ENCODE measurements around the gene DCTN4.
"Not testable (repeated sequence)": the region's sequence is repeated elsewhere in the genome, so short reads cannot be mapped to it uniquely, and the experiment has no call there.

DCTN4 gene

DNA sequence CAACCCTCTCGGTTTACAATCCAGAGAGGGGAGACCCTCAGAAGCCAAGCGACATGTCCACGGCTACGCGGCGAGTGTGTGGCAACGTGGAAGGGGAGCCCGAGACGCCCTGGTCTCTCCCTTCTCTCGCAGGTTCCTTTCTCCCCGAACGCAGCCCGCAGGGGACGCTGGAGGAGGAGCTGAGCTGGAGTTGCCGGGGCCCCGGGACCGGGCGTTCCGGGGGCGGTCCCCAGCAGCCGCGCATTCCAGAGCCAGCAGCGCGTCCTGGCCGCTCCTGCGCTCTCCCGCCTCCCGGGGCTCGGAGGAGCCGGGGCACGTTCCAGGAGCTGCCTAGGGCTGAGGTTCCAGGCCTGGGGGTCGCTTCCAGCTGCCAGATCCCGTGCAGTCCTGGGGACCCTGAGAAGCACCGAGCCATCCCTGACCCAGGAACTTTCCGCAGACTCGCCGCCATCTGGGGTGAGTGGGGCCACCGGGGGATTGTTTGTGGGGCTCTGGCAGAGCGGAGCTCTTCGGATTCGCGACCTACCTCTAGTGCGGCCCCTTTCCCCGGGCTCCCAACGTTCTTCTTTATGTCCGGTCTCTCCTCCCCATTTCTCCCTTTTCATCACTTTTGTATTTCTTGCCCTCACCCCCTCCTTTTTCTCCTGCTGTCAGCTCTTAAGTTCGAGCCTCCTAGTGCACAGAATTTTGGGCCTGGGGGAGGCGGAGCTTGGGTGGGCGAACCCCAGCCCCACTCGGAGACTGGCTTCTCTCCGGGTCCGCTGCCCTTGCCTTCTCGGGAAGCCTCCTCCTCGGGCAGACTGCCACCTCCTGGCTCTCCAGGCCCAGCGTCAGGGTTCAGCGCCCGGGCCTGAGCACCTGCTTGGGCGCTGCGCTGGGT is 19.9 kb upstream of the DCTN4 start, which contains the start of gene SMIM3:
Gene SMIM3 (plus strand): TSS at position 241 of the 880 bp plus-strand sequence. CDS start 16,684 bp downstream, outside the sequence.
- peak; percentile 56 for DNase-seq (ENCODE audit: low read depth)

DNA sequence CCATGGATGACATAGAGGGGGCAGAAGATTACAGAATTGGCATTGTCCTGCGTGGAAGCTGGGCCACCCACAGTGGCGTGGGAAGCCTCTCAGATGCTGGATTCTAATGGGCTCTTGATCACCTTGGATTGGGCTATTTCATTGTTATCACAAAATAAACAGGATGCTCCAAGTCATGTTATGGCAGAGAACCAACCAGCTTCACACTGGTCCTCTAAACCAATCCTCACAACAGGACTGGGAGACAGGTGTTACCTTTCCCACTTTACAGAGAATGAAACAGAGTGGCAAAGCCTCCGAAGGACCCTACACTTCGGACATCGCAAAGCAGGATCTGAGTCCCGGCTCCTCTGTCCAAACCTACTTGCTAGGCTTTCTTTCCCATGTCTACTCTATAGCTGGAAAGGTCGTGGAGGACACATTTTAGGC is 19.3 kb upstream of the DCTN4 start:
- DNase-seq (ENCODE audit: low read depth), result no peak

DNA sequence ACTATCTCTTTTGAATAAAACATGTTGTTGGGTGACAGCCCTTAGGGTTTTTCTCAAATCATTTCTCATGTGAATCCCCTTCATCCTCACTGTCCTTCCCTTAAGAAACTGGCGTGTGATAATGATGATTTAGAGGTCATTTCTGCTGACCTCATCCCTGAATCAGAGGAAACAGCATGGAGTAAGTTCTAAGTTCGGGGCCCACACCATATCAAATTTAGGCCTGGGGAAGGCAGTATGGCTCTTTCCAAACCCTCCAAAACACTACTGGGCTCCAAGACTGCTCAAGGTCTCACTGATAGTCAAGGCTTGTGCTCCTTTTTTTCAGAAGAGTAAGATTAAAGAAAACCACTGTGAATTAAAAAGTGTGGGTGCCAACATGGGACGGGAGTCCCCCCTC is 18.9 kb upstream of the DCTN4 start:
- DNase-seq (ENCODE audit: low read depth), result no peak

DNA sequence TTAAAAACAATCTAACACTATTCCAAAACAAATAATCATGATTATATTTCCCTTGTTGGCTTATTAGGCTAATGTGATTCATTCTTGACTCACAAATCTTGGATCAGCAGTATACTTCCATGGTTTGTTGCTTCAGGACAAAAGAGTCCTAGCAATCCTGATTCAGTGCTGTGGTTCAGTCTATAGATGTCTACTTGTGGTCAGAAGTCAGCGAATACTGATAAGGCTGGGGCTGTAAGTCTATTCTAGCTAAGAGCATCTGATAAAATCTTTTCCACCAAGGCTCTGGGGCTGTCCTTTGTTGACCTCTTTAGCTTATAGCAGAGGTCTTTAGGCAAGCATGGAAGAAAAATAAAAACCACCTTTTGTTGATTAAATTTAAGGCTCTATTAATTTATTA is 15.3 kb upstream of the DCTN4 start:
- peak; percentile 54 for DNase-seq (ENCODE audit: low read depth)

DNA sequence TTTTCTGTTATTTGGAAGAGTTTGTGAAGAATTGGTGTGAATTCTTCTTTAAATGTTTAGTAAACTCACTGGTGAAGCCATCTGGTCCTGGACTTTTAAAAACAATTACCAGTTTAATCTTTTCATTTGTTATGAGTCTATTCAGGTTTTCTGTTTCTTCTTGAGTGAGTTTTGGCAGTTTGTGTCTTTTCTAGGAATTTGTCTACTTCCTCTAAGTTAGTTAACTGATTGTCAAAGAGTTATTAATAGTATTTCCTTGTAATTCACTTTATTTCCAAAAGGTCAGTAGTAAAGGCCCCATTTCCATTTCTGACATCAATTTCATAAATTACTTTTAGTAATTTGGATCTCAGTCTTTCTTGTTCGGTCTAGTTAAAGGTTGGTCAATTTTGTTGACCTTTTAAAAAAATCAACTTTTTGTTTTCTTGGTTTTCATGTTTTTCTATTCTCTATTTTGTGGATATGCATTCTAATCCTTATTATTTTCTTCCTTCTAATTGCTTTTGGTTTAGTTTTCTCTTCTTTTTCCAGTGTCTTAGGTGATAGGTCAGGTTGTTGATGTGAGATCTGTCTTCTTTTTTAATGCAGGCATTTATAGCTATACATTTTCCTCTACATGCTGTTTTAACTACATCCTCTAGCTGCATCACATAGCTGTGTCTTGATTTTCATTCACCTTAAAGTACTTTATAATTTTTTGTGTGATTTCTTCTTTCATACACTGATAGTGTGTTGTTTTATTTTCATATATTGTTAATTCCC is 12.4 kb upstream of the DCTN4 start:
- DNase-seq (ENCODE audit: low read depth), result no peak

DNA sequence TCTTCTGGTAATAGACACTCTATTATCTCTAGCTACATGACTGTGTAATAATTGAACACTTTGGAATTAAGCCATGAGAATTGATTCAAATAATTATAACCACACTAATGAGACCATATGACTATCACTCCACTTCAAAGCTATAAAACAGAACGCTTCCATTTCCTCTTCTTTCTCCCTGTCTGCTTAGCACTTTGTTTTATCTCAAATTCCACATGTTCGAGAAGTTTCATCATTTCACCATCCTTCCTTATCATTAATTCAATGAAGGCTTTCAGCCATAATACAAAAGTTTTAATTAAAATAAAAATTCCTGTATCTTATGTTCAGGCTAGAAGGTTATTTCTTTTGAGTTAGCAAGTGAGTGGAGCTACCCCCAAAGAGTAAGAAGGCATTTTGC is 7.4 kb upstream of the DCTN4 start:
- DNase-seq (ENCODE audit: low read depth), result no peak

DNA sequence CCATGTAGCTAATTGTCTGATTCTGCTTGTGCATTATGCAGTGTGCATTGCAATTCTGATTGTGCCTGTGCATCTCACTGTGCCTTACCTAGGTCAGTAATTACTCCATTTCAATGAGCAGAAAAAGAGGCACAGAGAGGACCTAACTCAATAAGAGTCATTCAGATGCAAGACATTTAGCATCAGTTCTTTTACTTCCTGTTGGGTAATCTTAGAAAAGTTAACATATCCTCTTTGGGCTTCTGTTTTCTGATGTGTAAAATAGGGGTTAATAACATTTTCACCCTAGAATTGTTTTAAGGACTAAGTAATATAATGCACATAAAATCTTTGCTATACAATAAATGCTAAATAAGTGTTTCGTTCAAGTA is 7.0 kb upstream of the DCTN4 start:
- no peak for DNase-seq (ENCODE audit: low read depth)

DNA sequence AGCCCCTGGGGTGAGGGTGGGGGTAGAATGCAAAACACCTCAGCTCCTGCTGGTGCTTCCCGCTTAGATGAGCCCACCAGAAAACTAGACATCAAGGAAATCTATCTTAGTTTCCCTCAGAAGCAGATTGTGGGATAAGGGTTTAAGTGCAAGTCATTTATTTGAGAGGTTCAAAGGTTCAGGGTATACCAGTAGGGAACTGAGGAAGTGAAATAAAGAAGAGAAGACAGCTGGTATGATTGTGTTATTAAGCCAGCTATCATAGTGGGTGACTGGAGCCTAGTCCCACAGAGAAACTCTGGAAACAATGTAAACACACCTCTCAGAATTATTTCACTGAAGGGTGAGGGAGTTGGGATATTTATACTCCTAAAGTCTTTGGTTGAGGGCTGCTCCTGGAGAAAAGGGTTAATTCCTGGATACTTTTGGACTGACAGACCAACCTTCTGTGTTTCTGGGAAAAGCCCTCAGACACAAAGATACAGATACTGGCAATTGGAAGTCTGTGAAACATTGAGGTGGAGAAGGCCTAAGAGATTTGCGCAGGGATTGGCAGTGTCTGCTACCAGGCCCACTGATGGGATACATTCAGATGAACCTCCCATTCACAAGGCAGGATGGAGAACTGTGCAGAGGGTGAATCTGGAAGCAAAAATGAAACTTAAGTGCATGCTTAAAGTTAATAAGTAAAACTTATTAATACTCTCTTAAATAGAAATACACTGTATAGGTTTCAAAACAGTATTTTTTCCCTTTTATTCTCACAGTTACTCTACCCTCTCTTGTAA is 6.4 kb upstream of the DCTN4 start:
- DNase-seq (ENCODE audit: low read depth), result no peak

DNA sequence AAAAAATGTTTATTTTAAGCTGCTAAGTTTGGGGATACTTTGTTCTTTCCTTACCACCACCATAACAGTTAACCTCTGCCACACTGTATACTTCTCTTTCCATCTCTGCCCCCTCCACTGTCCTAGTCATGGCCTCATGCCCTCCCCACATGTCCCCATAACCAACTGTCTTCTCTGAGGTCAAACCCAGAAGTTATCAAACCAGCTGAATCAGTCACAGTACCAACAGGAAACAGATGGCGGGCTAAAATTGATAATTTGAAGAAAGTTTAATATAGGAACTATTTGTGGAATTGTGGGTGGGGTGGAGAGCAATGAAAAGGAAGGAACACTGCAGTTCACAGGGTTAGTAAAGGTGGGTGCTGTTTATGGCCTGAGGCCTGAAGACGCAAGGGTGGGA is 5.7 kb upstream of the DCTN4 start:
- DNase-seq (ENCODE audit: low read depth), result peak; percentile 70

DNA sequence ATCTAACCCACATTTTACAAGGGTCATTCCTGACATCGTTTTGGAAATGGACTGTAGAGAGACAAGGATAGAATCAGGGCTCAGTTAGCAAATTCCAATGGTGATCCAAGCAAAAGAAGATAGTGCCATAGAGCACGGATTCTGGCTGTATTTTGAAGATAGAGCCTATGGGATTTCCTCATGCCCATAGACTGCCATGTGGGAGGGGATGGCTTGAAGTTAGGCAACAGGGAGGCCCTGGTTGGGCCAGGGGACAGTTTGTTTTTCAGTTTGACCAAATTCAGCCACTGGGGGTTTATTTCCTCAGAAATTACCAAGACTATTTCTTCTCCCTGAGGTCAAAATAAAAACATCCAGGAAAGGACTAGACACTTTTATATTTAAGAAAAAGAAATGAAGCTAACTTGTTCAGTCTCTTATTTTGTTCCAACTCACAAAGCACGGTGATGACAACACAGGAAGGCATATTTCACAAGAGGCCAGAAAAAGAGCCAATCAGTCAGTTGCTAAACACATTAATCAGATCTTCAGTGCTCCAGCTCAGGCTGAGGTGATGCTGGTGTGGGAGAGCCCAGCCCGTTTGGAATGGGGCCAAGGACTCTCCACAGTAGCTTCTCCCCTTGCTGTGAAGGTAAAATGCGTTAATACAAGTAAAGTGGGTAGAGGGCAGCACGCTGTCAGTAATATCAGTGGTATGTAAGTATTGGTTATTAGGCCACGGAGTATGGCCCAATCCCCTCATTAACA is 4.4 kb upstream of the DCTN4 start:
- peak; percentile 71 for DNase-seq (ENCODE audit: low read depth)

DNA sequence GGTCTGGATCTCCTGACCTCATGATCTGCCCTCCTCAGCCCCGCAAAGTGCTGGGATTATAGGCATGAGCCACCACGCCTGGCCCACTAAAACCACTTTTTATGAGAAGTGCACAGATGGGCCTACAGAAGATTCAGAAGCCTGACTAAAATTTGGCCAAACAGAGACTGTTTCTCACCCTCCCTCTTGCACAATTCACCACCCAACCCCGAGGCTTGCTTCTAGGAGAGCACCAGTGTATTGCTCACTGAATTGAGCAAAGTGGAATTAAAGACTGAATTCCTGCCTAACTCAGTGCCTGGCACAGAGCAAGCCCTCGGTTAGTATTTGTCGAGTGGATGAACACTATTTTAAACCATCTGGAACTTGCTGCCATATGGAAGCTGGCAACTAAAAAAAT is 3.4 kb upstream of the DCTN4 start:
- DNase-seq (ENCODE audit: low read depth), result no peak

DNA sequence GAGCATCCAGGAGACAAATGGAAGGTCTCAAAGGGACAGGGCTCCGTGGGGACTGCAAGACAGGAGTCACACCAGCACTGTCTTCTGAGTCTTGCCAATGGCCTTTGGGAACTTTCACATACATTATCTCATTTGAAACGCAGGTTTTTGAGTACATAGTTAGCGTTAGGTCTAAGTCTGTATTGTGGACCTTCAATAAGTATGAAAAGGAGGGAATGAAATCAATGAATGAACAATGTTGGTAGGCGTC is 442 bp upstream of the DCTN4 start:
- no peak for DNase-seq (ENCODE audit: low read depth)

DNA sequence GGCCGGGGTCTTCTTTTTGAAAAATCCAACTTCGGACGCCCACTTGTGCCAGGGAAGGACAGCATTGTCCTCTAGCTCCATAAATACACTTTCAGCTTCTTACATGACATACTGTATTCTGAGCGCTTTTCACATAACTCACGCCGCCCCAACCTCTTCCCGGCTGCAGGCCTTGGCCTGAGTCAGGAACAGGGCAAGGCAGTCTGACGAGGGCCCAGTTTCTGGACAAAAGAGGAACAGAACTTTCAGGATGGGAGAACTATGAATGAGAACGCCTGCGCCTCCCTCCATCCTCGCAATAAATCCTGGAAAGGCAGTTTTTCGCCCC is 650 bp downstream of the DCTN4 start:
- DNase-seq (ENCODE audit: low read depth), result no peak

DNA sequence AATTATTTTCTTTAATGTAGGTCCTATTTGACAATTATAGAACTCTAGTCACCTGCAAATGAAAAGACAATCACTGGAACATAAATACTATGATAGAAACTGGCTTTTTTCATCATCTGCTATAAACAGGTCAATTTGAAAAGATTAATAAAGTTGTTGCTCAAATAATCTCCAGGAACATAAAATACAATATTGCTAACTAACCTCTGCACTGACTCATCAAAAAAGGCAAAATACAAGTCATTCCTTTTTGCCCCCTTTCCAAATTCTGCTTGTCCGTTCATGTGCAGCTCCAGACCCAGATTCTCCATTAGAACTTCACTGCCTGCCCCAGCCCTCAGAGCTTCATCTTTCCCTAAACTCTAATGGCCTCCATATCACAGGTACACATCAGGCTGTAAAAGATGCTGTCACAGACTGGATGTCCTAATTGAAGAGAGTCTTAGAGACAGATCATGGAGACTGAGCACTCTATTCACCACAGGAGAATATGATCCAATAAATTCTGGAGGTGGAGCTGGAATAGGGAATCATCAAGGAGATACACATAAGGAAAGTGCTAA is 1.6 kb downstream of the DCTN4 start:
- DNase-seq (ENCODE audit: low read depth), result no peak

DNA sequence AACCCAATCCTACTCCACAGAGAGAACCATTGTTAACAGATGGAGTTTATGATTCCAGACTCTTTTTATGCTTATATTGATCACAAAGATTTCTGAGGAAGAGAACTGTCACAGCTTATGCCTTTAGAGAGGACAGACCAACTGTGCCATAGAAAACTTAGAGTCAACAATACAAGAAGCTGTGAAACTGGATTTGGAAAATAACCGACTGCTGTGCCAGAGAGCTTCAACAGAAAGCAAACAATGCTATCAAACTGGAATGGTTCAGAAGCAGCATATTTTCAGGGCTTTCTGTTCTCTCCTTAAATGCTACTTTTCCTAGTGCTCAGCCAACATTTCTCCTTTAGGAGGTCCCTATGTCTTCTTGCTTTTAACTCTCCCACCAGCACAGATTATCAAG is 5.0 kb downstream of the DCTN4 start:
- no peak for DNase-seq (ENCODE audit: low read depth)

DNA sequence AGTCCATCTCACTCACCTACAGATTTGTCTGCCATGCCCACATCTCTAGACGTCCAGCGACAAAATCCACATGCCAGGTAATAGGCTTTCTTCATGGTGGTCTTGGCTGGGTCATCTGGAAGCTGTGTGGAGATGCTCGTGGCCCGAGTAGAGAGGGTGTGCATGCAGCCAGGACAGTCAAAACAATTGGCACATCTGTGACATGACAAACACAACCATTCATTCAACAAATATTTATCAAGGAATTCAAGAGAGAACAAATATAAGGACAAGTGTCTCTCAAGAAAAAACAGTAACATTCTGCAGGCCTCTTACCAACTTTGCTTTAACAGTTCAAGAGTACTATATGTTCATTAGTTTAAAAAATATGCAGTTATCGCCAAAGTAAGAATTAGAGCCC is 5.4 kb downstream of the DCTN4 start:
- no peak for DNase-seq (ENCODE audit: low read depth)

DNA sequence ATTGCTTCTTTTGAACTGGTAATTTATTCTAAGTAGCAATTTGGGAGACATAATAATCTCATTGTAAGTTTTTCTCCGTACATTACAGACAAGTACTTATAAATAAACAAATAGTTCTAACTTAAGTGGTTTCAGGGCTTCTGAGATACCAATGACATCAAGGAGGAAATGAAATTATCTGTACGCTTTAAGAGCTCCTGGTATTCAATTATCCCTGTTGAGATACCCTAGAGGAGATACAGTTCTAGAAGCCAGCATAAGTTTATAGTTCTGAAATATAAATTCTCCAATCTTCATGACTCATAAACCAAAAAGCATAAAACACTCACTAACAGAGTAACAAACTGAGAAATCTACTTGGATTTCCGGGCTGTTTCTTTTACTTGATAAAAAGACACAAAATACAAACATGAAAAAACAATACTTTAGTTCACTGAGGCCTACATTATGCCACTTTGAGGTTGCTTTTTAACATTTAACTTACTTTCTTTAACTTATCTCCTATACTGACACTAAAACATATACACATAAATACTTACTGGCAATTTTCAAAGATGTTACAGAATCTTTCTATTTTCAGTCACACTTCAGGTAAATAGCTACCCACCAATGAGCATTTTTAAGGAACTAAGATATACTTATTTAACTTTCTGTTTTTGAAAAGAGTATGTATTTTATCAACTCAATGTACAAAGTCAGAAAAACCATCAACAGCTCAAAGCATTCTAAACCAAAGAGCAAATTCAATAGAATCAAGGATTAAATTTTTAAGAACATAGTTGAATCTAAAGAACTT is 7.5 kb downstream of the DCTN4 start:
- no peak for DNase-seq (ENCODE audit: low read depth)

DNA sequence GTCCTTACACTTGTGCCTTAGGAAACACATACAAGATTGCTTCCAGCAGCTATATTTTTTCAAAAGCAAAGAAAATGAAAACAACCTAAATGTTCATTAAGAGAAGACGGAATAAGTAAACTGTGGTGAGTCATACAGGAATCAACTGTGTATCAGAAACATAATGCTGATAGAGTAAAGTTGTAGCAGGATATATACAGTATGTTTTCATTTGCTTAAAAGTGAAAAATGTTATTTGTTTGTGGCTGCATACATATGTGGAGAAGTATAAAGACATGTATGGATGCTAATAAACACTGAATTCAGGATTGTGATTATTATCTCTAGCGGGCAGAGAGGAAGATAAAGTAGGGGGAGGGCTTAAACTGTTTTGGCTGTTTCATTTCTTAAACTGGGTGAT is 8.3 kb downstream of the DCTN4 start:
- DNase-seq (ENCODE audit: low read depth), result no peak

DNA sequence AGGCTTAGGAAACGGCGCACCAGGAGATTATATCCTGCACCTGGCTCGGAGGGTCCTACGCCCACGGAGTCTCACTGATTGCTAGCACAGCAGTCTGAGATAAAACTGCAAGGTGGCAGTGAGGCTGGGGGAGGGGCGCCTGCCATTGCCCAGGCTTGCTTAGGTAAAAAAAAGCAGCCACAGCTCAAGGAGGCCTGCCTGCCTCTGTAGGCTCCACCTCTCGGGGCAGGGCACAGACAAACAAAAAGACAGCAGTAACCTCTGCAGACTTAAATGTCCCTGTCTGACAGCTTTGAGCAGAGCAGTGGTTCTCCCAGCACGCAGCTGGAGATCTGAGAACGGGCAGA is 15.7 kb downstream of the DCTN4 start:
- DNase-seq (ENCODE audit: low read depth), result not testable (repeated sequence)

DNA sequence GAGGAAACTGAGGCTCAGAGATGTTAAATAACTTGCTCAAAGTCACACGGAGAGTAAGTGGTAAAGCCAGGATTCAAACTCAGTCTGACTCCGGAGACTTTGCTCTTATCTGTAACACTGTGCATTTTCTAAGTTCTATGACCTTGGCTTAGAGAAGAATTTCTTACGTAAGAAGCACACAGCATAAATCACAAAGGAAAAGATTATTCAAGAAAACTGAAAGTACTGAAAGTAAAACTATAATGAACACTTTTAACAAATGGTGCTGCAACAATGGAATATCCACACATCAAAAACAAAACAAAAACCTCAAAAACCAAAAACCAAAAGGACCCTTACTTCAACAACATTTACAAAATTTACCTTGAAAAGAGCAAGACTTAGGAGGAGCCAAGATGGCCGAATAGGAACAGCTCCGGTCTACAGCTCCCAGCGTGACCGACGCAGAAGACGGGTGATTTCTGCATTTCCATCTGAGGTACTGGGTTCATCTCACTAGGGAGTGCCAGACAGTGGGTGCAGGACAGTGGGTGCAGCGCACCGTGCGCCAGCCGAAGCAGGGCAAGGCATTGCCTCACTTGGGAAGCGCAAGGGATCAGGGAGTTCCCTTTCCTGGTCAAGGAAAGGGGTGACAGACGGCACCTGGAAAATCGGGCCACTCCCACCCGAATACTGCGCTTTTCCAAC is 16.2 kb downstream of the DCTN4 start:
- DNase-seq (ENCODE audit: low read depth), result not testable (repeated sequence)

DNA sequence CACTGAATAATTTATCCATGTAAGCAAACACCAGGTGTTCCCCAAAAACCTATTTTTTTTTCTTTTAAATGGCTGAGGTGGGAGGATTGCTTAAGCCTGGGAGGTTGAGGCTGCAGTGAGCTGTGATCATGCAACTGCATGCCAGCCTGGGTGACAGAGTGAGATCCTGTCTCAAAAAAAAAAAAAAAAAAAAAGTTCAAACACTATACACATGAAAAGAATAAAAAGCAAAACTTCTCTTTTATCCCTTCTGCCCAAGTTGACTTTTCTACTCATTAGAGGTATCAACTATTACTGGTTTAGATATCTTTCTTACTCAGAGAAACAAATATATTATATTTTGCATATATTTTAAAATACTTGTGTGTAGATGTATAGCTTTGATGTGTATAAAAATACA is 17.8 kb downstream of the DCTN4 start:
- DNase-seq (ENCODE audit: low read depth), result no peak

Data from CMK (cell line).